GM21825 (cell line): Measurements from ENCODE around the gene NECTIN4.
"Not testable (repeated sequence)": the region's sequence is repeated elsewhere in the genome, so short reads cannot be mapped to it uniquely, and the experiment has no call there.

Source experiments
- ATAC-seq: cut with Tn5 transposase; IDR thresholded peaks from one replicate; pipeline ENCODE4 v1.9.1; 2021; ENCODE audit warnings: mild to moderate bottlenecking, moderate library complexity; ENCODE audit not compliant: unreplicated experiment

Gene NECTIN4

GRCh38 chr1:161065681-161066080 is 23.7 kb downstream of the NECTIN4 start:
- ATAC-seq = not testable (repeated sequence)

DNA sequence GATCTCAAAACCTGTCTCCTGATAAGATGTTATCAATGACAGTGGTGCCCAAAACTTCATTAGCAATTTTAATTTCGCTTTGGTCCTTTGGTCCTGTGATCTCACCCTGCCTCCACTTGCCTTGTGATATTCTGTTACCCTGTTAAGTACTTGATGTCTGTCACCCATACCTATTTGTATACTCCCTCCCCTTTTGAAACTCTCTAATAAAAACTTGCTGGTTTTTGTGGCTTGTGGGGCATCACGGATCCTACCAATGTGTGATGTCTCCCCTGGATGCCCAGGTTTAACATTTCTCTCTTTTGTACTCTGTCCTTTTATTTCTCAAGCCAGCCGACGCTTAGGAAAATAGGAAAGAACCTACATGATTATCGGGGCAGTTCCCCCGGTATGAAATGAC is 25.4 kb downstream of the NECTIN4 start:
- ATAC-seq = not testable (repeated sequence)

DNA sequence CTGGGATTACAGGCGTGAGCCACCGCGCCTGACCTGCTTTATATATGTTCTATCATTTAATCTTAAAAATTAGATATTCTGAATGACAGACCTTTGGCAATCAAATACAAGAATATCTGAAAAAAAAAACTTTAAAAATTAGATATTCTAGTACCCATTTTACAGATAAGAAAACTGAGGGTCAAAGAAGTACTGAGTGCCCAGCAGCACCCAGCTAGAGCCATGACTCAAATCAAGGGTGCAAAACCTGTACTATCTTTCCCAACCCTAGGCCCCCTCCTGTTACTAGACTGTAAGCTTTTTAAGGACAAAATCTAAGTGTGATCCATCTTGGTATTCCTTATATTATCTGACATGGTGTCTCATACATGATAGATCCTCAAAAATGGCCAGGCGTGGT is 27.9 kb downstream of the NECTIN4 start:
- no peak for ATAC-seq

- ATAC-seq = no peak
These were observed 30.1 kb downstream of the NECTIN4 start for GRCh38 chr1:161059293-161059692.

DNA sequence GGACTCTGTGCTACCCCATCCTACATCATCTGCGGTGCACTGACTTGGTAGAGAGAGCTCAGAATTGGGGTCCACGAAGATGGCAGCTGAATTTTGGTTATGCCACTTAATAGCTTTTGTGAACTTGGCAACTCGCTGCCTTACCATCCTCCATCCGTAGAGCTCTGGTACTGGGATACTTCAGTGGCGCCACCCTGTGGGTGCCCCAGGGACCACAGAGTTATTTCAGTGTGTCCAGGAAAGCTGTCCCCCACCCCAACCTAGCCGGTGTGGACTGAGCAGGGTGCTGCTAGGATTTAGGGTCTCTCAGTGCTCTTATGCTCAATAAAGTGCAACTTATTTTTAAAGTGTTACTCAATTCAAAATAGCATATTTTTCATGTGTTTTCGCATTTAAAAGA is 34.6 kb downstream of the NECTIN4 start:
- ATAC-seq = no peak

DNA sequence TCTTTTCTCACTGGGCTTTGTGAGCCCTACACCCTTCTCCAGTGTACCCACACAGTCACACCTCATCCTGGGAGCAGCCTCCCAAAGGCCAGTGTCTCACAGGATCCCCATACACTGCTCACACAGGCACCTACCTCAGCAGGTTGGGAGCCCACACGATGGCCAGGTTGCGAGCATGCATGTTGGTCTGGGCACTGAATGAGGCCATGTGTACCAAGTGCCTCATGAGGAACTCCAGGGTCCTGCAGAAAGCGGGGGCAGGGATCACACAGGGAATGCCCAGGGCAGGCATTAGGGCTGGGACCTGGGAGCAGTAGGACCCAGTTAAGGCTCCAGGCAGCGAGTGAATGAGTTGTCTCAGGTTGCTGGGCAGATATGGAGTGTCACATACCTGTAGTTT is 35.1 kb downstream of the NECTIN4 start:
- ATAC-seq = no peak

GRCh38 chr1:161052899-161053298 is 36.5 kb downstream of the NECTIN4 start:
- ATAC-seq = no peak

DNA sequence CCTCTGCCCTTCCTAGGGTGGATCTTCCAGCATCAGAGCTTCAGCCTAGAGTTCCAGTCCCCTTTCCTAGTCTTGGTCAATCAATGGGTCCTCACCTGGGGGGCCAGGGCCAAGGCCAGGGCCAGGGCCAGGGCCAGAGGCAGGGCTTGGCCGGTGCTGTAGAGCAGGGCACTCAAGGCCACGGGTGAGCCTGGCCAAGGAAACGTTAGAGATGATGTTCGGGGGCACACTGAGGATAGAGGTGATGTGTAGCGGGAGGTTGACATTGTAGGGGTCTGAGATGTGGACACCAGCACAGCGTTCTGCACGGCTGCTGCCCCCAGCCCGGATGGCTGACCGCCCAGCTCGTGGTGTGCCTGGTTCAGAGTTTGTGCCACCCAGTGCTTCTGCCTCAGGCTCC is 38.1 kb downstream of the NECTIN4 start:
- no peak for ATAC-seq

DNA sequence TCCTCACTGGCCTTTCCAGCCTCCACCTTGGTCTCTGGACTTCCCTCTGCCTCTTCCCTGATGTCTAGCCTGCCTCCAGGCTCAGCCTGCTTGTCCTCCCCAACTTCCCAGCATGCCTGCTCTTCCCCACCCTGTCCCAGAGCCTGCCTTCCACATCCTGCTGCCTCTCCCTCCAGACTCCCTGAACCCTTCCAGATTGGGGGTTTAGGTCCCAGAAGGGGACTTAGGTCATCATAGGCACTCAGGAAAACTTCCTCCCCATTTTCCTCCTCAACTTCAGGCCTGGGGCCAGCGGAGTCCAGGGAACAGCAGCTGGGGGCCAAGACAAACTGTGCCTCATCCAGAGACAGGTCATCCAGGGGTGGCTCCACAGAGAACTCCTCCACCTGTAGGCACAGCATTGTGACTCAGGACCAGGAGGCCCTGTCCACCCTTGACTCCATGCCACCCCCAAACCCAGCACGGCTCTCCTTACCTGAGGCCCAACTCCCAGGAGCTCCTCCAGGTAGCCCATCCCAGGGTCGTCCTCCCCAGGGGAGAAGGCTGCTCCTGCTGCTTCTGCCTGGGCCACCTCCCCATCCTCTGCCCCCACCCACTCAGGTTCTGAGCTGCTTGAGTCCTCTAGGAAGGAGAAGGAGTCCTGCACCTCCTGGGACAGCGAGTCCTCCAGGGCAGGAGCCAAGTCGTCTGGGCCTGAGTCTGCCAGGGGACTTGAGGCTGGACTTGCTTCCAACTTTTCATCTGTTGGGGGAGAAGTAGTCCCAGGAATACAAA is 40.2 kb downstream of the NECTIN4 start:
- ATAC-seq = no peak

- ATAC-seq = no peak
These were observed 41.6 kb downstream of the NECTIN4 start for GRCh38 chr1:161047436-161048420.

- ATAC-seq = no peak
These were observed 42.6 kb downstream of the NECTIN4 start for GRCh38 chr1:161046605-161047228.

DNA sequence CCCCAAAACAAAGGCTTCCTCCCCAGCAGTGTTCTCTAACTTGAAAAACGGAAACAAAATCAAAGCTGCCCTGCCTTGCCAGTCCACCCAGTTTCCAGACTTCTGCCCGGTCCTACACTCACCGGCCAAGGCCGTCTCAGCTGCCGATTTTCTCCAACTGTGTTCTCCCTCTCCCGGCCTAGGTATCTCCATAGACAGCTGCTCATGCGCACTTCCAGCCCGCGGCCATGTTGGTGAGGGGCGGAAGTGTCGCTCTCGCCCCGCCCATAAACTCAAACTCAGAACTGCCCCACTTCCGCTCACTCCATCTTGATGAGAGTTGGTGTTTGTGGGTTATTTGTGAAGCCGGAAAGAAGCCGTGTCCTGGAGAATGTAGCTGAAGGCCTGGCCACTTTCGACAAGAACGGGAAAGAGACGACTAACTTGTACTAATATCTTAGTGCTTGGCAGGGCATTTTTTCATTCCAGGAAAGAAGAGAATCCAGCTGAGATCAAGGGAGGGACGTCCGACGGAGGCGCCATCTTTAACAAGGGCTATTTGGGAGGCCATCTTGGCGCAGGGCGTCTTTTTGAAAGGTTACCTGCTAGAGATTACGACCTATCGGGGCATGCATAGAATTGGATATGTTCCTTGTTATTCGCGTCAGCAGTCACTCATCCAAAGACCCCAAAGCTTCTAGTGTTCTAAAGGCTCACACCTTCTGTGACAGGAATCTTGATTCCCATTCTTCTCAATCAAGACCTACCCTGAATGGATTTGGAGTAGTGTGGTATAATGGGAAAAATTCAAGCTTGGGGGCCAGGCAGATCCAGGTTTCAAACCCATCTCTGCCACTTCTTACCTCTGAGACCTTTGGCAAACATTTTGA is 43.4 kb downstream of the NECTIN4 start, which contains the start of gene USF1:
TSS of gene USF1 (minus strand) at position 242 of the 869 bp plus-strand sequence. CDS start 2,702 bp downstream, outside the sequence.
- ATAC-seq = peak; percentile 60

DNA sequence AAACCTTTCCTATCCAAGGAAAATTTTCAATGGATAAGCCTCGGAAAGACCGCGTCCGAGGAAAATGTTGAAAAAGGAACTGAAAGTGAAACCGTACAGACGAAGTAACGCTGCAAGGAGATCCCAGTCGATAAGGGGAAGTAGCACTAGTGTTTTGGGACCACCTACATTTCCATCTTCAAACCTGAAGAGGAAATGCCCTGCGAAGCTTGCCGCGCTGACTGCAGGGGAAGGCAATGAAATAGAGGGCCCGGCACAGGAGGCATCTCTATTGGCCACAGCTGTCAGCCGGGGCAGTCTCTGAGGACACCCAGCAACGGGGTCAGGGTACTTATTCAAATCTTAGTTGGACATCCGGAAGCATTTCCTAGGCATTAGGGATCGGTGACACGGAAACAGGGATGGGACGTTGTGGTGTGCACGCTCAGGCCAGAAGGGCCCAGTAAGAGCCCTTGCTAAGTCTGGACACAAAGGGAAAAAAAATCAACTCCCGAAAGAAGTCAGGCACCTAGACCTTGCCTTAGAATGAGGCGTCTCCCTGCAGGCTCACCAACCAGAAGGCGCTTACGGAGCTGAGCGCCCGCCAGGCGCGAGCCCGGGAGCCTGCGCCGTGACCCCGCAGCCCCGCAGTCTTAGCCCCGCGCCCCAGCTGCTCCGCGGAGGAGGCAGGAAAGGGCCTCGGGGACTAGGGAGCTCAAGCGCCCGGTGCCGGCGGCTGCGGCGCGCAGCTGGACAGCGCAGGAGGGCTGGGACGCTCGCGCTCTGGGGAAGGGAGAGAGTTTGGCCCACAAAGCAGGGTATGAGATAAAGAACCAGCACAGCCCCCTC is 44.2 kb downstream of the NECTIN4 start:
- peak; percentile 32 for ATAC-seq

DNA sequence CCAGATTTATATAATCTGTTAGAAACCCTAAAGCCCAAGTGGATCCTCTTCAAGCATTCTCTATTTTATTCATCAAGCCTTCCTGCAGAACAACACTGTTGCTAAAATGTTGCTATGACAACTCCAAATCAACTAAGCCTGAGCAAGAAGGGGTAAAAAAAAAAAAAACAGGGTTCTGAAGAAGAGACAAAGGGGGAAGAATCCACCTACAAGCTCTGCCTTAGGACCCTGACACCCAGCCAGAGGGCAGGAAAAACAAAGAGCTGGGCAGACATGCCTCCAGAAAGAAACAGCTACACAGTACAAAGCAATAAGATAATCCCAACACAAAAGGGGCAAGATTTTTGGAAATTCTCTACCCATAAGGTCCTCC is 44.8 kb downstream of the NECTIN4 start:
- ATAC-seq = no peak

DNA sequence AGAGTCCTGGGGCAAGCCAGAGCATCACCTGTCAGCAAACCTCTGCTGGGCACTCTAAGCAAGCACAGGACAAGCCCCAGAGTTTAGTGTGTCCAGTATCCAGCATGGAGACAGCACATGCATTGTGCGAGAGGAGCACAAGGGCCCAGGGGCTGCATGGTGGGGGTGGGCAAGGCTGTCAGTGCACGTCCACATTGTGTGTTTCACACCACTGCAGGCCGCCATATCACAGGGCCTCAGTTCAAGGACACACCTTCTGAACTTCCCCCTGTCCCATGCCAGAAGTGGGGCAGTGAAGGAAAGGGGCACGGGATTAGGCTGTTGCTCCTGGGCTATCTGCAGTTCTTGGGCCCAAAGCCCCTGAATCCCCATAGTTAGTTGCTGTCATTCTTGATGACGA is 49.8 kb downstream of the NECTIN4 start:
- ATAC-seq = no peak

GRCh38 chr1:161039154-161039545 is 50.2 kb downstream of the NECTIN4 start:
- ATAC-seq = no peak

DNA sequence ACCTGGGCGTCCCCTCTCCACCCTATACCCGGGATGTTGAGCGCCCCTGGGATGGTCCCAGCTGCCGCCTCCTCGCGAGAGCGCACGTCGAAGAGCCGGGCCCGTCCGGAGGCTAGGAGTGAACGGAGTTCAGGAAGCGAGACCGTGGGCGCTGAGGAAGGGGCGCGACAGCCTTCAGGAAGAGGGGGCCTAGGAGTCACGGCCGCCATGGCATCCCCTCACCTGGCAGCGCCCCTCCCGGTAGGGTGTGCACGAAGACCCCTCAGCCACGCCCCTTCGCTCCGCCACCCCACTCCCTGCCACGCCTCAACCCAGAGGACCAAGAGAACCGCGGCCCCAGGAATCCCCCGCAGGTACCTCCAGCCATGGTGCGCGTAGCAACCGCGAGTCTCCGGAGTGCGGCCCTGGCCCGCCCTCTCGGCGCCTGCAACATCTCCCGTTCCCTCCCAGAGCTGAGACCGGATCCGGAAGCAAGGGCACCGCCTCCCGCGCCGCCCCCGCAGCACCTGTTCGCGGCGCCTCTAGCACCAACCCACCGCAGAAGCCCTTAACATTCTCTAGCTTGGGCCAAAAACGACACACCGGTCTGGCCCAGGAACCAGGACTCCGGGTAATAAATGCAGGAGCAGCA is 50.7 kb downstream of the NECTIN4 start, which contains the start of gene TSTD1:
TSS of gene TSTD1 (minus strand) at position 442 of the 631 bp plus-strand sequence. CDS start at position 367, 75 bp downstream.
- ATAC-seq = peak; percentile 83

DNA sequence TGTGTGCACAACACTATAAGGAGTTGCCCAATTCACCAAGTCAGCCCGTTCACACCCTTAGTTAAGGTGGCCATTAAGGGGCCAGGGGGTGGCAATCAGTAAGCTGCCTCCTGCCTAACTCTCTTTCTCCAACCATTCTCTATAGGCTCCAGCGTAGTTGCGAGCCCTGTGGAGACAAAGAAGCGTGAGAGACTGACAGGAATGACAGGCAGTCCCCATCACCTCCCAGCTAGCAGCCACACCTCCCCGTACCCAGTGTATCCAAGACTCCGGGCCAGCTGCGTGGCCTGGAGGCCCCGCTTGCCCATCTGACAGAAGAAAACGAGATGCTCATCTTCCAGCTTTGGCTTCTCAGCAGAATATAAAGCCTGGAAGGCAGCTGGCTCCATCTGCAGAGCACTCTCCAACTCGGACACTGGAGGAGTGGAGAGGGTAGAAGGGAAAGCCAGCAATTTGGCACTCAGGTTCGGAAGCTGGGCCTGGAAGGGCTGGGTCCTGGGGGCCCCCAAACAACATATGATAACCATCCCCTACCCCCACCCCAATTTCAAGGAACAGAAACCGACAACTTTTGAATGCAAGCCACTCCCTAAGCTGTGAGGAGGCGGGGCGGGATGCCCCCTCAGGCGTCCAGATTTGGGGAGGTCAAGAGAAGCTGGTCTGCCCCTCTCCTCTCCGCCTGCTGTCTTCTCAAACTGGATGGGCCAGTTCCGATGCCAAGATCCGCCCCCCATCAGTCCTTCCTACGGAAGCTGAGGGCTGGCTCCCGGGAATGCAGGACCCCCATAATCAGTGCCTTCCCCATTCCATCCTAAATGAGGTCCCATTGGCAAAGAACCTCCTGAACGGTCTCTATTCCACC is 51.5 kb downstream of the NECTIN4 start:
- ATAC-seq = no peak
